ENCODE measurements around the gene HBZ. TPM values are rescaled to one million over a fixed set of nuclear protein-coding genes. Genes with fewer than 3 reads are reported as not detected.
A peak's percentile ranks its signal among the peaks of the same experiment; 100 is the strongest.

Gene HBZ
- total and polyA plus RNA-seq, 2 of the 8 experiments (the other 6 are each of a cell fraction or from before 2014, with no cell fraction given), result 0.12 TPM; not detected in 1

GRCh38 chr16:180681-181564, 28.5 kb downstream of the HBZ start:
- CTCF ChIA-PET (ENCODE audit: partially characterized antibody), result interaction anchor here (0.6 to 4.3 kb wide), 27 partner anchors 9 to 247 kb away, joined by 3 to 41 read pairs (median 4); partner anchors contain the start of genes HBM and MPG
- peaks cover 9% of the 10 kb centered on the region; the same call in 1 of the 2 replicates for H3K23me2 ChIP-seq (ENCODE audit: low read depth, low read length)
- peaks cover 34 to 48% (median 43%) of the 10 kb centered on the region in 4 experiments for H3K27me3 ChIP-seq (replicated peaks in 1 of 4; ENCODE audit: control insufficient read depth in 3 of 4, extremely low read depth in 1 of 4, insufficient read depth in 3 of 4, low read length in 3 of 4)
- no peak for FAIRE-seq
- no peak overlapping the region for H2AFZ ChIP-seq (ENCODE audit: low read length)
- H3K56ac ChIP-seq (replicated peaks; ENCODE audit: insufficient read length, low read depth, low read length), result no peak overlapping the region
- no peak overlapping the region for H3K23ac ChIP-seq (ENCODE audit: insufficient read length)
- no peak overlapping the region for H3K27ac ChIP-seq (ENCODE audit: low read depth, low read length)
- H3K14ac ChIP-seq (ENCODE audit: insufficient read length), result no peak overlapping the region
- peaks cover 0 to 5% (median 3%) of the 10 kb centered on the region in 4 experiments; a peak in 4 of 7 replicates for H3K4me1 ChIP-seq (replicated peaks in 1 of 4; ENCODE audit: control insufficient read depth in 3 of 4, insufficient read depth in 4 of 4, low read length in 3 of 4)
- no peak overlapping the region for H4K5ac ChIP-seq (ENCODE audit: insufficient read length, low read depth, low read length)
- POLR2A ChIA-PET (ENCODE audit: partially characterized antibody), result interaction anchor here (0.6 to 2.9 kb wide), 15 partner anchors 10 to 181 kb away, joined by 3 to 29 read pairs (median 3); partner anchors contain the start of genes HBM, NPRL3 and RHBDF1
- no peak overlapping the region for H2BK20ac ChIP-seq (ENCODE audit: low read length)
- no peaks in the 10 kb centered on the region for H3K9me3 ChIP-seq (ENCODE audit: insufficient read depth in 2 of 2, low read depth in 1 of 2, low read length in 1 of 2)
- H3K4ac ChIP-seq (replicated peaks; ENCODE audit: insufficient read length, low read depth, low read length), result no peak overlapping the region
- H2BK15ac ChIP-seq (ENCODE audit: low read length), result no peak overlapping the region
- H3K79me1 ChIP-seq (ENCODE audit: low read depth, low read length), result no peaks in the 10 kb centered on the region; the same call in 1 of the 2 replicates
- H4K91ac ChIP-seq (replicated peaks; ENCODE audit: insufficient read length, low read length), result peak overlapping the region; percentile 89
- H3K36me3 ChIP-seq (ENCODE audit: control insufficient read depth in 2 of 4, insufficient read depth in 4 of 4, low read length in 3 of 4), result peaks cover 0 to 3% (median 0%) of the 10 kb centered on the region in 4 experiments; a peak in 1 of 8 replicates
- no peak overlapping the region for H2BK120ac ChIP-seq (replicated peaks; ENCODE audit: low read depth, low read length)
- H3K9ac ChIP-seq (replicated peaks in 1 of 4; ENCODE audit: extremely low read depth in 1 of 4, low read depth in 3 of 4, low read length in 3 of 4), result no peak overlapping the region
- H3K4me3 ChIP-seq (ENCODE audit: extremely low read depth in 1 of 4, insufficient read depth in 2 of 4, low read depth in 3 of 4, low read length in 4 of 4), result peak overlapping the region; percentile 10 to 58 (median 20); a peak in 6 of 8 replicates
- H3K79me2 ChIP-seq (ENCODE audit: control insufficient read depth in 1 of 2, insufficient read depth in 2 of 2, low read length in 2 of 2), result no peaks in the 10 kb centered on the region
- no peak overlapping the region for H2BK5ac ChIP-seq (ENCODE audit: low read depth, low read length)
- peak overlapping the region; percentile 91 for H4K8ac ChIP-seq (ENCODE audit: extremely low read depth, insufficient read depth, low read length)
- 6% methylated on average over 57 of the region's 89 CpGs; no CpG with 5 or more reads in 1 of the 2 experiments for WGBS, 2 experiments (ENCODE audit: extremely low coverage in 1 of 2, insufficient coverage in 1 of 2, insufficient read length in 1 of 2, insufficient replicate concordance in 2 of 2, low coverage in 1 of 2, low lambda C conversion rate in 2 of 2, missing lambda C conversion rate in 1 of 2)
- peak in 1 of 2 experiments; percentile 54 for DNase-seq (ENCODE audit: low read depth in 1 of 2, low spot score in 2 of 2)
- H3K4me2 ChIP-seq (ENCODE audit: insufficient read depth in 1 of 2, low read depth in 2 of 2, low read length in 2 of 2), result peak overlapping the region; percentile 55 to 83
- no peak overlapping the region for H2BK12ac ChIP-seq (ENCODE audit: low read depth, low read length)
- H3K18ac ChIP-seq (ENCODE audit: extremely low read depth, low read length), result peak overlapping the region; percentile 32
- H2AK5ac ChIP-seq (ENCODE audit: low read depth, low read length), result no peak overlapping the region
- H4K20me1 ChIP-seq (replicated peaks in 1 of 2; ENCODE audit: control insufficient read depth in 1 of 2, insufficient read depth in 2 of 2, low read length in 2 of 2), result peaks cover 9 to 12% of the 10 kb centered on the region in 2 experiments
- no peak for TF ChIP-seq PHF8 (conservative IDR thresholded peaks at IDR 0.05; ENCODE audit: low read depth, low read length)
- peak; percentile 10 for TF ChIP-seq TAF7 (optimal IDR thresholded peaks at IDR 0.05; ENCODE audit: borderline replicate concordance, low read depth, low read length)
- TF ChIP-seq POLR2AphosphoS5 (IDR thresholded peaks at IDR 0.05; ENCODE audit: low read depth, low read length), result no peak; the same call in 1 of the 2 replicates
- TF ChIP-seq CBX8 (IDR thresholded peaks at IDR 0.05; ENCODE audit: borderline replicate concordance, low read depth, low read length), result no peak
- TF ChIP-seq SRF (IDR thresholded peaks at IDR 0.05; ENCODE audit: low read depth, low read length), result no peak
- no peak for TF ChIP-seq MAFK (IDR thresholded peaks at IDR 0.05; ENCODE audit: low read depth, low read length)
- no peak for TF ChIP-seq CEBPB (IDR thresholded peaks at IDR 0.05; ENCODE audit: low read depth, low read length)
